HG03135 (cell line): Measurements from ENCODE around the gene SCAND1.
"Not testable (repeated sequence)": the region's sequence is repeated elsewhere in the genome, so short reads cannot be mapped to it uniquely, and the experiment has no call there.

Experiments
- ATAC-seq: cut with Tn5 transposase; IDR thresholded peaks from one replicate; pipeline ENCODE4 v1.9.1; 2021; ENCODE audit warnings: mild to moderate bottlenecking, moderate library complexity; ENCODE audit not compliant: unreplicated experiment

Gene SCAND1

GRCh38 chr20:35954200-35954906 is at the start of gene SCAND1:
Gene SCAND1 (minus strand): TSS chr20:35954502. CDS start chr20:35954284, 218 bp downstream.
- peak; percentile 82 for ATAC-seq

GRCh38 chr20:36004045-36004444 is 49.7 kb upstream of the SCAND1 start:
- ATAC-seq = no peak

- no peak for ATAC-seq
These were observed 48.6 kb upstream of the SCAND1 start for GRCh38 chr20:36002855-36003254.

- not testable (repeated sequence) for ATAC-seq
These were observed 47.0 kb upstream of the SCAND1 start for GRCh38 chr20:36001331-36001730.

GRCh38 chr20:35996492-35996891 is 42.2 kb upstream of the SCAND1 start:
- not testable (repeated sequence) for ATAC-seq

- no peak for ATAC-seq
These were observed 40.7 kb upstream of the SCAND1 start for GRCh38 chr20:35994994-35995453.

- ATAC-seq = no peak
These were observed 38.5 kb upstream of the SCAND1 start for GRCh38 chr20:35992713-35993335.

- ATAC-seq = no peak
These were observed 37.0 kb upstream of the SCAND1 start for GRCh38 chr20:35991142-35991771.

GRCh38 chr20:35988910-35989463 is 34.7 kb upstream of the SCAND1 start:
- no peak for ATAC-seq

GRCh38 chr20:35985806-35986205 is 31.5 kb upstream of the SCAND1 start:
- ATAC-seq = no peak

GRCh38 chr20:35984382-35984781 is 30.1 kb upstream of the SCAND1 start:
- no peak for ATAC-seq

GRCh38 chr20:35981969-35982368 is 27.7 kb upstream of the SCAND1 start:
- no peak for ATAC-seq

GRCh38 chr20:35979544-35979943 is 25.2 kb upstream of the SCAND1 start:
- no peak for ATAC-seq

GRCh38 chr20:35978041-35978513 is 23.8 kb upstream of the SCAND1 start:
- ATAC-seq = no peak

- no peak for ATAC-seq
These were observed 21.5 kb upstream of the SCAND1 start for GRCh38 chr20:35975576-35976373.

- ATAC-seq = no peak
These were observed 20.0 kb upstream of the SCAND1 start for GRCh38 chr20:35974256-35974655.

GRCh38 chr20:35972462-35972861 is 18.2 kb upstream of the SCAND1 start:
- ATAC-seq = no peak

- ATAC-seq = no peak
These were observed 17.7 kb upstream of the SCAND1 start for GRCh38 chr20:35971981-35972380.

GRCh38 chr20:35968930-35969329 is 14.6 kb upstream of the SCAND1 start:
- no peak for ATAC-seq

GRCh38 chr20:35967979-35968640 is 13.8 kb upstream of the SCAND1 start, which contains the start of gene CNBD2:
Gene CNBD2 (plus strand): TSS chr20:35968590. CDS start chr20:35968763, 173 bp downstream.
- no peak for ATAC-seq
